Measurements from ENCODE around the gene TNFAIP3.

DNA sequence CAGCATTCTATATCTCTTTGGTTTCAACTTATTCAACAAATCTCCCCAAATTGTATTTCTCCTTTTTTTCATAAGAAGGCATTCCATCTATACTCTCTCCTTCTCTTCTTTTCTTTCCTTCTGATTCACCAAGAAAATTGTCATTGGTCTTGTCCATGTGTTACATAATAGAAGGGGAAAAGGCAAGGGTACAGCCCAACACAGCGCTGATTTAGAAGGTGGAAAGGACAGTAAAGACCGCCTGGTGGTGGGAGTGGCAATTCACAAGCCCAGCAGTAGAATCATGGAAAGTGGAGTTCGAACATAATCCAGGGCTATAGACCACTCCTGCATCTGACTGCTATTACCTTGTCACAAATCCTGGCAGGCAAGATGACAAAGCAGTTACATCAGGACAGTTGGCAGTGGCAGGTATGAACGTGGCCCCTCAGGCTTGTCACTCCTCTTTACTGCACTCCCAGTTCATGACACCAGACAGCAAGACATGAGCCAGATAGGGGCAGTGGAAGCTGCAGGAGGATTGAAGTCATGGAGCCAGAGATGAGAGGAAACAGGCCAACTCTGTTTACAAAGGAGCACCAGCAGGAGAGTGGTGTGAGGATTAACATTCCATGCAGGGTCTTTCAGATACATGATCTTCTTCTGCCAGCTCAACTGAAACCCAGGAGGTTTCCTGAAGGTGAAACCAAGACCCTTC is 2.1 kb upstream of the TNFAIP3 start:
- TF ChIP-seq, protein P1, sequence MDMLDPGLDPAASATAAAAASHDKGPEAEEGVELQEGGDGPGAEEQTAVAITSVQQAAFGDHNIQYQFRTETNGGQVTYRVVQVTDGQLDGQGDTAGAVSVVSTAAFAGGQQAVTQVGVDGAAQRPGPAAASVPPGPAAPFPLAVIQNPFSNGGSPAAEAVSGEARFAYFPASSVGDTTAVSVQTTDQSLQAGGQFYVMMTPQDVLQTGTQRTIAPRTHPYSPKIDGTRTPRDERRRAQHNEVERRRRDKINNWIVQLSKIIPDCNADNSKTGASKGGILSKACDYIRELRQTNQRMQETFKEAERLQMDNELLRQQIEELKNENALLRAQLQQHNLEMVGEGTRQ (IDR thresholded peaks at IDR 0.05; ENCODE audit: low read depth, low read length), result no peak
- TF ChIP-seq, protein P2, sequence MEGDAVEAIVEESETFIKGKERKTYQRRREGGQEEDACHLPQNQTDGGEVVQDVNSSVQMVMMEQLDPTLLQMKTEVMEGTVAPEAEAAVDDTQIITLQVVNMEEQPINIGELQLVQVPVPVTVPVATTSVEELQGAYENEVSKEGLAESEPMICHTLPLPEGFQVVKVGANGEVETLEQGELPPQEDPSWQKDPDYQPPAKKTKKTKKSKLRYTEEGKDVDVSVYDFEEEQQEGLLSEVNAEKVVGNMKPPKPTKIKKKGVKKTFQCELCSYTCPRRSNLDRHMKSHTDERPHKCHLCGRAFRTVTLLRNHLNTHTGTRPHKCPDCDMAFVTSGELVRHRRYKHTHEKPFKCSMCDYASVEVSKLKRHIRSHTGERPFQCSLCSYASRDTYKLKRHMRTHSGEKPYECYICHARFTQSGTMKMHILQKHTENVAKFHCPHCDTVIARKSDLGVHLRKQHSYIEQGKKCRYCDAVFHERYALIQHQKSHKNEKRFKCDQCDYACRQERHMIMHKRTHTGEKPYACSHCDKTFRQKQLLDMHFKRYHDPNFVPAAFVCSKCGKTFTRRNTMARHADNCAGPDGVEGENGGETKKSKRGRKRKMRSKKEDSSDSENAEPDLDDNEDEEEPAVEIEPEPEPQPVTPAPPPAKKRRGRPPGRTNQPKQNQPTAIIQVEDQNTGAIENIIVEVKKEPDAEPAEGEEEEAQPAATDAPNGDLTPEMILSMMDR (conservative IDR thresholded peaks at IDR 0.05; ENCODE audit: low read depth, low read length), result no peak
